SU-DHL-6 (cell line): ENCODE results near the gene ITSN2.

ENCODE experiments used
- EZH2phosphoT487 ChIP-seq: fragments of 200-600 bp; sonication (generic), shearing (Covaris generic); conservative IDR thresholded peaks from 2 replicates; pipeline ENCODE4 v1.6.1; 2018; ENCODE audit warnings: mild to moderate bottlenecking, antibody characterized with exemption, low read length, moderate library complexity, mixed read lengths
- TF ChIP-seq, protein P1 (sequence below): fragments of 200-600 bp; sonication (generic); IDR thresholded peaks from one replicate; pipeline ENCODE4 v1.5.1; 2017; ENCODE audit warnings: antibody characterized with exemption, mild to moderate bottlenecking, low read length, moderate library complexity; ENCODE audit not compliant: insufficient read depth, poor library complexity, severe bottlenecking

DNA sequence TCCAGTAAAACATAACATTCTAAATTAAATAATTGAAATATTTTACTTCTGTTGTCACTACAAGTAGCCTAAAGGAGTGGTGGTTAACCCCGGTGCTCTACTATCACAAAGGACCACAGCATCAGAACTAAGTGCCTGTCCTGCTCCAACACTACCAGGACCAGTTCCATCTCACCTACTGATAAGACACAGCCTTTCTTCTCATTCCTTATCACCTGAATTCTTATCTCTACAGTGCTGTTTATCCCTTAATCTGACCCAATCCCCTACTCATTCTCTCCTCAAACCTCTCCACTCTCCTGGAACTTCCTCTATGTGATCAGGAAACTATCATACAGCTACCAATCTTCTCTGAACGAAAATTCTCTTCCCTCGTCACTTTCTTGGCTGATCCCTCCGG is 80.2 kb downstream of the ITSN2 start:
- TF ChIP-seq, protein P1, sequence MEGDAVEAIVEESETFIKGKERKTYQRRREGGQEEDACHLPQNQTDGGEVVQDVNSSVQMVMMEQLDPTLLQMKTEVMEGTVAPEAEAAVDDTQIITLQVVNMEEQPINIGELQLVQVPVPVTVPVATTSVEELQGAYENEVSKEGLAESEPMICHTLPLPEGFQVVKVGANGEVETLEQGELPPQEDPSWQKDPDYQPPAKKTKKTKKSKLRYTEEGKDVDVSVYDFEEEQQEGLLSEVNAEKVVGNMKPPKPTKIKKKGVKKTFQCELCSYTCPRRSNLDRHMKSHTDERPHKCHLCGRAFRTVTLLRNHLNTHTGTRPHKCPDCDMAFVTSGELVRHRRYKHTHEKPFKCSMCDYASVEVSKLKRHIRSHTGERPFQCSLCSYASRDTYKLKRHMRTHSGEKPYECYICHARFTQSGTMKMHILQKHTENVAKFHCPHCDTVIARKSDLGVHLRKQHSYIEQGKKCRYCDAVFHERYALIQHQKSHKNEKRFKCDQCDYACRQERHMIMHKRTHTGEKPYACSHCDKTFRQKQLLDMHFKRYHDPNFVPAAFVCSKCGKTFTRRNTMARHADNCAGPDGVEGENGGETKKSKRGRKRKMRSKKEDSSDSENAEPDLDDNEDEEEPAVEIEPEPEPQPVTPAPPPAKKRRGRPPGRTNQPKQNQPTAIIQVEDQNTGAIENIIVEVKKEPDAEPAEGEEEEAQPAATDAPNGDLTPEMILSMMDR: no peak
- TF ChIP-seq EZH2phosphoT487: no peak
